HEK293 (cell line): ENCODE data around the gene TRIM44.

Source experiments
- CTCF ChIA-PET: fragments of 350-600 bp; formaldehyde crosslinking; extraction: SDS; loops from one replicate; lab custom pipeline; 2021; ENCODE audit warnings: antibody characterized with exemption; lab: Yijun Ruan, JAX
- POLR2A ChIA-PET: fragments of 300-600 bp; formaldehyde crosslinking; extraction: SDS; loops from one replicate; lab custom pipeline; 2020; ENCODE audit warnings: antibody characterized with exemption, inconsistent platforms; lab: Yijun Ruan, JAX
- H3K27ac ChIP-seq: fragments of 200-500 bp; sonication (Bioruptor generic); 2 replicates; pipeline ENCODE4 v1.5.1; 2014; ENCODE audit warnings: low read depth, low read length, control low read depth, inconsistent platforms; ENCODE audit errors: extremely low read depth
- H3K36me3 ChIP-seq, 2 experiments: fragments of 200-500 bp in 1 of 2; sonication (Bioruptor generic) in 1 of 2; 1 replicate in 1 of 2; 2 replicates in 1 of 2; pipeline ENCODE4 v1.5.1; 2014 to 2017; ENCODE audit warnings: inconsistent platforms in 2 of 2, low read length in 2 of 2; ENCODE audit not compliant: control insufficient read depth in 2 of 2, insufficient read depth in 1 of 2
- H3K4me1 ChIP-seq: fragments of 200-500 bp; sonication (Bioruptor generic); 2 replicates; pipeline ENCODE4 v1.5.1; 2014; ENCODE audit warnings: mild to moderate bottlenecking, low read length, inconsistent platforms; ENCODE audit not compliant: control insufficient read depth, insufficient read depth
- H3K4me3 ChIP-seq: 2 replicates; pipeline ENCODE4 v1.5.1; 2011; ENCODE audit warnings: low read depth, mild to moderate bottlenecking, control low read depth, low read length, moderate library complexity
- H3K9me3 ChIP-seq: fragments of 200-500 bp; sonication (Bioruptor generic); 2 replicates; pipeline ENCODE4 v1.5.1; 2014; ENCODE audit warnings: low read depth, low read length, inconsistent platforms; ENCODE audit not compliant: control insufficient read depth, insufficient read depth
- ATF2 ChIP-seq: fragments of 450-650 bp; formaldehyde crosslinking; IDR thresholded peaks from 2 replicates; pipeline ENCODE4 v1.5.1; 2016; ENCODE audit warnings: missing biosample characterization, missing genetic modification characterization, low read depth
- PRDM1 ChIP-seq: fragments of 450-650 bp; formaldehyde crosslinking; IDR thresholded peaks from 2 replicates; pipeline ENCODE4; 2016; ENCODE audit warnings: missing biosample characterization, missing genetic modification characterization
- PRDM6 ChIP-seq: fragments of 450-650 bp; formaldehyde crosslinking; IDR thresholded peaks from 2 replicates; pipeline ENCODE4 v1.5.1; 2017; ENCODE audit warnings: missing biosample characterization, missing genetic modification characterization
- RBAK ChIP-seq: fragments of 450-650 bp; formaldehyde crosslinking; IDR thresholded peaks from 2 replicates; pipeline ENCODE4 v1.5.1; 2016; ENCODE audit warnings: missing biosample characterization, missing genetic modification characterization
- ZBTB21 ChIP-seq: fragments of 450-650 bp; formaldehyde crosslinking; IDR thresholded peaks from 2 replicates; pipeline ENCODE4 v1.5.1; 2017; ENCODE audit warnings: missing biosample characterization, missing genetic modification characterization
- ZBTB26 ChIP-seq: fragments of 450-650 bp; formaldehyde crosslinking; optimal IDR thresholded peaks from 2 replicates; pipeline ENCODE3; 2016; ENCODE audit warnings: missing biosample characterization, mild to moderate bottlenecking, missing genetic modification characterization
- ZBTB8A ChIP-seq: fragments of 450-650 bp; formaldehyde crosslinking; IDR thresholded peaks from 2 replicates; pipeline ENCODE4 v1.5.1; 2016; ENCODE audit warnings: missing biosample characterization, missing genetic modification characterization
- ZFP3 ChIP-seq: fragments of 450-650 bp; formaldehyde crosslinking; IDR thresholded peaks from 2 replicates; pipeline ENCODE4 v1.5.1; 2016; ENCODE audit warnings: low read depth, missing biosample characterization, missing genetic modification characterization
- ZFP37 ChIP-seq: fragments of 450-650 bp; formaldehyde crosslinking; IDR thresholded peaks from 2 replicates; pipeline ENCODE4 v1.5.1; 2016; ENCODE audit warnings: missing biosample characterization, missing genetic modification characterization
- ZNF121 ChIP-seq: fragments of 450-650 bp; formaldehyde crosslinking; IDR thresholded peaks from 2 replicates; pipeline ENCODE4 v1.5.1; 2016; ENCODE audit warnings: missing biosample characterization, missing genetic modification characterization
- ZNF148 ChIP-seq: fragments of 450-650 bp; formaldehyde crosslinking; IDR thresholded peaks from 2 replicates; pipeline ENCODE4 v1.5.0; 2017; ENCODE audit warnings: missing biosample characterization, missing genetic modification characterization, borderline replicate concordance
- ZNF175 ChIP-seq: fragments of 450-650 bp; formaldehyde crosslinking; IDR thresholded peaks from 2 replicates; pipeline ENCODE4 v1.5.1; 2016; ENCODE audit warnings: missing biosample characterization, missing genetic modification characterization
- ZNF184 ChIP-seq: fragments of 450-650 bp; IDR thresholded peaks from 2 replicates; pipeline ENCODE4 v1.5.1; 2018; ENCODE audit warnings: missing biosample characterization, mild to moderate bottlenecking, missing genetic modification characterization
- ZNF26 ChIP-seq: fragments of 450-650 bp; formaldehyde crosslinking; IDR thresholded peaks from 2 replicates; pipeline ENCODE4 v1.5.1; 2016; ENCODE audit warnings: missing biosample characterization, missing genetic modification characterization
- ZNF350 ChIP-seq: fragments of 450-650 bp; formaldehyde crosslinking; IDR thresholded peaks from 2 replicates; pipeline ENCODE4 v1.5.0; 2017; ENCODE audit warnings: missing biosample characterization, mild to moderate bottlenecking, missing genetic modification characterization
- ZNF473 ChIP-seq: fragments of 450-650 bp; formaldehyde crosslinking; IDR thresholded peaks from 2 replicates; pipeline ENCODE4 v1.5.1; 2017; ENCODE audit warnings: missing biosample characterization, missing genetic modification characterization
- ZNF518A ChIP-seq: fragments of 450-650 bp; formaldehyde crosslinking; conservative IDR thresholded peaks from 2 replicates; pipeline ENCODE4 v1.5.1; 2016; ENCODE audit warnings: low read depth, missing biosample characterization, missing genetic modification characterization
- ZNF600 ChIP-seq: fragments of 450-650 bp; formaldehyde crosslinking; IDR thresholded peaks from 2 replicates; pipeline ENCODE4 v1.5.1; 2016; ENCODE audit warnings: missing biosample characterization, missing genetic modification characterization
- ZNF623 ChIP-seq: fragments of 450-650 bp; formaldehyde crosslinking; IDR thresholded peaks from 2 replicates; pipeline ENCODE4 v1.5.1; 2016; ENCODE audit warnings: missing biosample characterization, missing genetic modification characterization
- ZNF645 ChIP-seq: fragments of 450-650 bp; formaldehyde crosslinking; IDR thresholded peaks from 2 replicates; pipeline ENCODE4; 2016; ENCODE audit warnings: missing biosample characterization, missing genetic modification characterization
- ZNF664 ChIP-seq: fragments of 450-650 bp; formaldehyde crosslinking; IDR thresholded peaks from 2 replicates; pipeline ENCODE4 v1.5.1; 2016; ENCODE audit warnings: missing biosample characterization, missing genetic modification characterization

The TRIM44 gene

GRCh38 chr11:35617316-35617686 is 45.3 kb upstream of the TRIM44 start (continued):
- TF ChIP-seq ZNF664 (tag by site-specific recombination) (no peak), ZNF623 (tag by site-specific recombination) (no peak), PRDM6 (tag by site-specific recombination) (no peak), ZFP3 (no peak), ZNF350 (tag by site-specific recombination) (no peak), ZBTB26 (tag by site-specific recombination) (no peak)

- Histone ChIP-seq H3K27ac (peak within 1 kb of the TSS; percentile 88; the same call in 1 of the 2 replicates), H3K9me3 (no peaks in the 10 kb centered on the region), H3K4me1 (peaks cover 3% of the 10 kb centered on the region), H3K4me3 (peak within 1 kb of the TSS; percentile 63), H3K36me3 (no peaks in the 10 kb centered on the region)
- ChIA-PET POLR2A (interaction anchor here (1.4 kb wide), 1 partner anchor 204 kb away, joined by 5 read pairs; no protein-coding TSS in a partner anchor), CTCF (interaction anchor here (0.7 to 1.7 kb wide), 6 partner anchors 11 to 514 kb away, joined by 3 to 16 read pairs (median 4); no protein-coding TSS in a partner anchor)
- TF ChIP-seq ZNF518A (tag by site-specific recombination) (no peak), ATF2 (tag by site-specific recombination) (no peak), ZNF26 (tag by site-specific recombination) (no peak), ZNF600 (tag by site-specific recombination) (peak; percentile 73), ZBTB21 (tag by site-specific recombination) (no peak), ZNF148 (tag by site-specific recombination) (no peak), ZNF645 (tag by site-specific recombination) (no peak), ZNF175 (tag by site-specific recombination) (no peak), ZNF473 (tag by site-specific recombination) (no peak), PRDM1 (tag by site-specific recombination) (no peak), ZNF184 (tag by site-specific recombination) (no peak), RBAK (tag by site-specific recombination) (no peak), ZFP37 (tag by site-specific recombination) (no peak), ZBTB8A (peak; percentile 84), ZNF121 (no peak)
Measured at GRCh38 chr11:35617687-35618496, 44.7 kb upstream of the TRIM44 start, which contains the start of gene FJX1. FJX1 (plus strand) TSS chr11:35618460; CDS start chr11:35618637, 177 bp downstream.
